Type B pancreatic cell (in vitro differentiated cells): ENCODE measurements around the gene ITGB1BP1. TPM values are rescaled to one million over a fixed set of nuclear protein-coding genes. Genes with fewer than 3 reads are reported as not detected.

Experiments
- DNase-seq: peaks from one replicate; pipeline ENCODE4 v3.0.0; 2021; ENCODE audit warnings: mixed read lengths; ENCODE audit not compliant: unreplicated experiment; ENCODE audit errors: extremely low spot score
- H3K27ac Mint-ChIP-seq: 2 replicates; pipeline ENCODE4 v1.8.0; 2021; ENCODE audit warnings: mild to moderate bottlenecking, mixed read lengths
- H3K27me3 Mint-ChIP-seq: 2 replicates; pipeline ENCODE4 v1.8.0; 2021; ENCODE audit warnings: mixed read lengths
- H3K36me3 Mint-ChIP-seq: 2 replicates; pipeline ENCODE4 v1.8.0; 2021; ENCODE audit warnings: mixed read lengths
- H3K4me1 Mint-ChIP-seq: one replicate; pipeline ENCODE4 v1.8.0; 2021; ENCODE audit warnings: mixed read lengths; ENCODE audit not compliant: unreplicated experiment
- H3K4me3 Mint-ChIP-seq: 2 replicates; pipeline ENCODE4 v1.8.0; 2021; ENCODE audit warnings: mild to moderate bottlenecking, mixed read lengths
- H3K9me3 Mint-ChIP-seq: 2 replicates; pipeline ENCODE4 v1.8.0; 2021; ENCODE audit warnings: mixed read lengths
- CTCF ChIP-seq: fragments of 200-600 bp; sonication (generic); conservative IDR thresholded peaks from 2 replicates; pipeline ENCODE4 v1.5.0; 2021; ENCODE audit warnings: antibody characterized with exemption, mild to moderate bottlenecking
- total RNA-seq: library from RNA; stranded (reverse); gene quantifications from 2 replicates; pipeline ENCODE4 v1.2.1, GENCODE V29; 2021; ENCODE audit warnings: low replicate concordance

ITGB1BP1 gene
- total RNA-seq, 1 donor from 2014 or later: 57.2 TPM

DNA sequence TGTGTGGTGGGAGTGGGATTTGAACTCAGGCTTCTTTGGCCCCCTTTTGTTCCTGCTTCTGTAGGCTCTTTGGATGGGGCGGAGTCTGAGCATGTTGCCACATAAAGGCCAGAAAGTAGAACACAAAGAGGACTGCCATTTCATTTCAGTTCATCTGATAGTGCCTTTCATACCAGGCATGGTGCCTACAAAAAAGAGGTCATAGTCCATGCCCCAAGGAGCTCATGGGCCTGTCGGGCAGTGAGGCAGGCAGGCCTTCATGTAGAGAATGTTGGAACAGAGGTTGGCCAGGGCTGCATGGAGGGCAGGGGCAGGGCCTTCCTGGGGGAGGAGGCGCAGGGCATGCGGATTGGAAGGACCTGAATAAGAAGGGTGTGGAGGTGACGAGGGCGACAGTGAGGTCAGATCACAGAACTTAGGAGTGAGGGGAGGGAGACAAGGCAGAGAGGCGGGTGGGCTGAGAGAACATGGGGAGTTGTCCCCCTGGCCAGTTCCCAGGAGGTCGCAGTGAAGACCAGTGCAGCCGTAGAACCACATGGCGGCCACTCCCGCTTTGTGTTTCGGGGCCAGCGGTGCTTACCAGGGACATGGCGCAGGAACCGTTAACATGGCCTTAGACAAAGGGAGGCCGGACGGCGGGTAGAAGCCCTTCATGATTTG lies 49.1 kb downstream of the ITGB1BP1 start:
- peaks cover 30% of the 10 kb centered on the region for H3K36me3 Mint-ChIP-seq
- DNase-seq: no peak
- TF ChIP-seq CTCF: no peak
- H3K4me1 Mint-ChIP-seq: peaks cover 10% of the 10 kb centered on the region
- H3K9me3 Mint-ChIP-seq: no peaks in the 10 kb centered on the region
- H3K27me3 Mint-ChIP-seq: no peaks in the 10 kb centered on the region
- H3K27ac Mint-ChIP-seq: peak overlapping the region; percentile 35
- H3K4me3 Mint-ChIP-seq: no peak overlapping the region

DNA sequence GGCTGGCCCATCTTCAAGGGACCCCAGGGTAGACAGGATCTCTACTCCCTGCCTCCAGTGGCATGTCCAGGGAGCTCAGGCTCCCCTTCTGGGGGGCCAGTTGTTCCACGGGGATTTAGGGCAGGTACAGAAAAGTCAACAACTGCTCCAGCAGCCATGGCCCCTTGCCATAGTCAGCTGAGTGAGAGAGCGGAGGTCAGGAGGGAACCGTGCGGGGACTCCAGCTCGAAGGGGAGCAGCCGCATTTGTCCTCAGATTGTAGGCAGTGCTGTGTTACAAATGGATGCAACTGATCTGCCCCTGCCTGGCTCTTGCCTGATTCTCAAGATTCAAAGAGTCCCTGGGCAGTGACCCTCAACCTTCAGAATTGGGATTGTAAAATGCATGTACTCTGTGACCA lies 49.9 kb downstream of the ITGB1BP1 start:
- no peaks in the 10 kb centered on the region for H3K9me3 Mint-ChIP-seq
- no peak for DNase-seq
- no peak overlapping the region for H3K4me3 Mint-ChIP-seq
- H3K27ac Mint-ChIP-seq: no peak overlapping the region
- no peak for TF ChIP-seq CTCF
- peaks cover 34% of the 10 kb centered on the region for H3K36me3 Mint-ChIP-seq
- peaks cover 10% of the 10 kb centered on the region for H3K4me1 Mint-ChIP-seq
- H3K27me3 Mint-ChIP-seq: no peaks in the 10 kb centered on the region

GRCh38 chr2:9373047-9373446 lies 50.3 kb downstream of the ITGB1BP1 start:
- no peak overlapping the region for H3K4me3 Mint-ChIP-seq
- peaks cover 10% of the 10 kb centered on the region for H3K4me1 Mint-ChIP-seq
- H3K27me3 Mint-ChIP-seq: no peaks in the 10 kb centered on the region
- no peaks in the 10 kb centered on the region for H3K9me3 Mint-ChIP-seq
- TF ChIP-seq CTCF: no peak
- no peak overlapping the region for H3K27ac Mint-ChIP-seq
- DNase-seq: no peak
- peaks cover 34% of the 10 kb centered on the region for H3K36me3 Mint-ChIP-seq

DNA sequence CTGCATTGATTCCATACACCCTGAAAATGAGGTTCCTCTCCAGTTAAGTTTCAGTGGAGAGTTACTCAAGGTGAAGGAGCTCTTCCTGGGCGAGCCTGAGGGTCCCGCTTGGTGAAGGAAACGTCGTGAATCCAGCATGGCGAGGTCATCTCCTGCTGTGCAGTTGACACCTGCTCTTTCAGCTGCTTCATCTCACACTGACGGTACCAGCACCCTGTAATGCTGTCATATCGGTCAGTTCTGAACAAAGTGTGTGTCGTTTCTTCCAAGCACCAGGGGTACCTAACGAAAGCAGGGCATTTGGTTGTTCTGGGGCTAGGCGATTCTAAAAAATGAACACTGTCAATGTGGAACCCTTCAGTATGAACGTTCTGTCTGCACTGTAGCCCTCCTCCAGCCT lies 52.6 kb downstream of the ITGB1BP1 start:
- Mint-ChIP-seq H3K27me3 (no peaks in the 10 kb centered on the region), H3K27ac (no peak overlapping the region), H3K36me3 (peaks cover 33% of the 10 kb centered on the region), H3K4me1 (peaks cover 10% of the 10 kb centered on the region), H3K4me3 (no peak overlapping the region), H3K9me3 (no peaks in the 10 kb centered on the region)
- TF ChIP-seq CTCF: no peak
- no peak for DNase-seq

DNA sequence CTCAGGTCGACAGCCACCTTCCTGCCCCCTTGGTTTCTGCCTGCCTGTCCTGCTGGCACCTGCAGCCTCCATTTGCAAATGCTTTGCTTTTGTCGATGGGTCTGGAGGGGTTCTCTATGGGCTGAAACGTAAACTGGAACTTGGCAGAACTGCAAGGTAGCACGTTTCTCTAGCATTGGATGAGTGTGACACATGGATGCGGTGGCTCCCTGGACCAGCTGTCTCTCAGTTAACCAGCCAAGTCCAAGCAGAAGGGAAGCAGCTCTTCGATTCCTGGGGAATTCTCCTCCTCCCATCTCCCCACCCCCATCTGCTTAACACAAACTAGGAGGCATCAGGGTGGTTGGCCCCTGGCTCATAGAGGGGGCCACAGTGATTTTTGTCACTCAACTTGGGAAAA lies 57.3 kb downstream of the ITGB1BP1 start:
- H3K9me3 Mint-ChIP-seq: no peaks in the 10 kb centered on the region
- H3K27ac Mint-ChIP-seq: no peak overlapping the region
- peaks cover 17% of the 10 kb centered on the region for H3K4me1 Mint-ChIP-seq
- H3K4me3 Mint-ChIP-seq: no peak overlapping the region
- H3K36me3 Mint-ChIP-seq: peaks cover 35% of the 10 kb centered on the region
- no peak for TF ChIP-seq CTCF
- DNase-seq: no peak
- H3K27me3 Mint-ChIP-seq: no peaks in the 10 kb centered on the region
